ENCODE measurements around the gene MME.

GRCh38 chr3:155079746-155080487 is at the start of gene MME:
- no peak for TF ChIP-seq EZH2 (IDR thresholded peaks at IDR 0.05; ENCODE audit: low read length, missing control alignments)
- no peak for TF ChIP-seq CTCF (conservative IDR thresholded peaks at IDR 0.05 in 1 of 2, IDR thresholded peaks at IDR 0.05 in 1 of 2; ENCODE audit: low read depth in 1 of 2, low read length in 2 of 2)

All from fibroblast of lung (primary cell).